ENCODE results near the gene CSTF1. TPM values are rescaled to one million over a fixed set of nuclear protein-coding genes. Genes with fewer than 3 reads are reported as not detected.

The CSTF1 gene
- polyA plus RNA-seq, 1 of the 3 experiments (the other 2 are of a cell fraction), result 23.4 TPM

- TF ChIP-seq MAX (IDR thresholded peaks at IDR 0.05; ENCODE audit: low read depth) (no peak), RFX5 (IDR thresholded peaks at IDR 0.05; ENCODE audit: low read length) (no peak)
Measured at GRCh38 chr20:56373942-56374341, 18.5 kb upstream of the CSTF1 start (continued).

- Histone ChIP-seq H3K9ac (no peak overlapping the region), H3K4me2 (no peak overlapping the region), H3K27me3 (ENCODE audit: insufficient read depth) (no peaks in the 10 kb centered on the region), H3K36me3 (replicated peaks in 1 of 2; ENCODE audit: control insufficient read depth in 1 of 2, insufficient read depth in 2 of 2, low read length in 1 of 2) (peaks cover 29 to 33% of the 10 kb centered on the region in 2 experiments), H3K79me2 (ENCODE audit: insufficient read depth) (peaks cover 93% of the 10 kb centered on the region), H4K20me1 (ENCODE audit: insufficient read depth) (peaks cover 4% of the 10 kb centered on the region; the same call in 1 of the 2 replicates), H3K27ac (ENCODE audit: low read depth in 2 of 2, low read length in 1 of 2) (no peak overlapping the region), H3F3A (replicated peaks; ENCODE audit: insufficient read depth) (peaks cover 3% of the 10 kb centered on the region), H2AFZ (ENCODE audit: low read depth) (no peak overlapping the region), H3K4me1 (ENCODE audit: control insufficient read depth in 1 of 2, insufficient read depth in 2 of 2, low read depth in 1 of 2, low read length in 1 of 2) (peaks cover 2 to 4% of the 10 kb centered on the region in 2 experiments; a peak in 2 of 4 replicates), H3K9me3 (no peaks in the 10 kb centered on the region), H3K9me2 (no peaks in the 10 kb centered on the region), H3K4me3 (ENCODE audit: low read depth in 2 of 2, low read length in 1 of 2) (no peak overlapping the region)
- POLR2A ChIA-PET, result no interaction called here
- no peak for DNase-seq
- CTCF ChIA-PET, result no interaction called here
- TF ChIP-seq EP300 (IDR thresholded peaks at IDR 0.05; ENCODE audit: borderline replicate concordance in 1 of 2, low read depth in 1 of 2, low read length in 1 of 2), result no peak
- no peak for TF ChIP-seq NRF1 (IDR thresholded peaks at IDR 0.05; ENCODE audit: low read depth, low read length)
- TF ChIP-seq RCOR1 (IDR thresholded peaks at IDR 0.05; ENCODE audit: low read length), result no peak
- TF ChIP-seq GABPA (IDR thresholded peaks at IDR 0.05; ENCODE audit: low read depth), result no peak
- no peak for TF ChIP-seq NFIC (IDR thresholded peaks at IDR 0.05; ENCODE audit: borderline replicate concordance)
- no peak for TF ChIP-seq IRF3 (IDR thresholded peaks at IDR 0.05; ENCODE audit: low read depth, low read length)
- no peak for TF ChIP-seq RFX5 (IDR thresholded peaks at IDR 0.05; ENCODE audit: low read length)
- no peak for TF ChIP-seq TCF12 (IDR thresholded peaks at IDR 0.05)
- TF ChIP-seq FOXJ3 (CRISPR knock-in tag; IDR thresholded peaks at IDR 0.05), result no peak
- no peak for TF ChIP-seq SMC3 (IDR thresholded peaks at IDR 0.05; ENCODE audit: low read depth, low read length)
- TF ChIP-seq MXI1 (IDR thresholded peaks at IDR 0.05; ENCODE audit: low read depth, low read length), result no peak
- 89% methylated on average over 2 of the region's 2 CpGs for WGBS (ENCODE audit: low lambda C conversion rate)
Measured at GRCh38 chr20:56376331-56376730, 16.1 kb upstream of the CSTF1 start.

GRCh38 chr20:56378386-56378785 lies 14.1 kb upstream of the CSTF1 start:
- no peak for DNase-seq
- Histone ChIP-seq H3K79me2 (ENCODE audit: insufficient read depth) (peaks cover 97% of the 10 kb centered on the region), H3K36me3 (replicated peaks in 1 of 2; ENCODE audit: control insufficient read depth in 1 of 2, insufficient read depth in 2 of 2, low read length in 1 of 2) (peaks cover 23 to 27% of the 10 kb centered on the region in 2 experiments), H4K20me1 (ENCODE audit: insufficient read depth) (peaks cover 4% of the 10 kb centered on the region; the same call in 1 of the 2 replicates), H2AFZ (ENCODE audit: low read depth) (no peak overlapping the region), H3K4me2 (no peak overlapping the region), H3F3A (replicated peaks; ENCODE audit: insufficient read depth) (peaks cover 8% of the 10 kb centered on the region), H3K27me3 (ENCODE audit: insufficient read depth) (no peaks in the 10 kb centered on the region), H3K4me1 (ENCODE audit: control insufficient read depth in 1 of 2, insufficient read depth in 2 of 2, low read depth in 1 of 2, low read length in 1 of 2) (peaks cover 0 to 4% of the 10 kb centered on the region in 2 experiments; a peak in 2 of 4 replicates), H3K4me3 (ENCODE audit: low read depth in 2 of 2, low read length in 1 of 2) (no peak overlapping the region), H3K9me2 (no peaks in the 10 kb centered on the region), H3K9ac (no peak overlapping the region), H3K27ac (ENCODE audit: low read depth in 2 of 2, low read length in 1 of 2) (no peak overlapping the region), H3K9me3 (no peaks in the 10 kb centered on the region)
- POLR2A ChIA-PET, result no interaction called here
- 96% methylated on average over 3 of the region's 3 CpGs for WGBS (ENCODE audit: low lambda C conversion rate)
- CTCF ChIA-PET, result interaction anchor here (1.5 kb wide), 1 partner anchor 35 kb away, joined by 5 read pairs; no protein-coding TSS in a partner anchor
- TF ChIP-seq YY1 (IDR thresholded peaks at IDR 0.05; ENCODE audit: low read depth) (no peak), REST (IDR thresholded peaks at IDR 0.05; ENCODE audit: low read depth, low read length) (no peak), GATA2 (CRISPR knock-in tag; IDR thresholded peaks at IDR 0.05) (no peak), NFIC (IDR thresholded peaks at IDR 0.05; ENCODE audit: borderline replicate concordance) (no peak), EP300 (IDR thresholded peaks at IDR 0.05; ENCODE audit: borderline replicate concordance in 1 of 2, low read depth in 1 of 2, low read length in 1 of 2) (no peak), USF1 (IDR thresholded peaks at IDR 0.05; ENCODE audit: borderline replicate concordance, low read depth) (no peak), RAD21 (IDR thresholded peaks at IDR 0.05; ENCODE audit: low read length) (no peak), TEAD4 (IDR thresholded peaks at IDR 0.05; ENCODE audit: borderline replicate concordance, insufficient read depth) (no peak), POLR2AphosphoS5 (IDR thresholded peaks at IDR 0.05; ENCODE audit: low read depth, low read length) (no peak), IRF3 (IDR thresholded peaks at IDR 0.05; ENCODE audit: low read depth, low read length) (no peak), TAF1 (IDR thresholded peaks at IDR 0.05; ENCODE audit: borderline replicate concordance, low read depth, low read length) (no peak), ELF1 (IDR thresholded peaks at IDR 0.05) (no peak)
